GM23338 (cell line): Measurements from ENCODE around the gene C3orf80. TPM values are rescaled to one million over a fixed set of nuclear protein-coding genes. Genes with fewer than 3 reads are reported as not detected.
"Not testable (repeated sequence)": the region's sequence is repeated elsewhere in the genome, so short reads cannot be mapped to it uniquely, and the experiment has no call there.

Source experiments
- ATAC-seq: fragments of 200-7000 bp; cut with Tn5 transposase; 3 replicates; pipeline ENCODE4 v1.9.1; 2020
- DNase-seq: peaks from one replicate; pipeline ENCODE4 v3.0.0-alpha.2; 2015; ENCODE audit warnings: low spot score
- H2AFZ ChIP-seq: fragments of 200-600 bp; sonication (generic); 2 replicates; pipeline ENCODE4 v1.8.0; 2016; ENCODE audit warnings: antibody characterized with exemption, mild to moderate bottlenecking, moderate library complexity
- H3F3A ChIP-seq: fragments of 200-600 bp; sonication (generic); replicated peaks from 2 replicates; pipeline ENCODE4 v1.8.0; 2017; ENCODE audit warnings: antibody characterized with exemption, mixed run types, low read depth
- H3K27ac ChIP-seq: fragments of 200-600 bp; sonication (generic); 2 replicates; pipeline ENCODE4 v1.6.1; 2016; ENCODE audit warnings: low read depth
- H3K27me3 ChIP-seq: fragments of 200-600 bp; sonication (generic); 2 replicates; pipeline ENCODE4 v1.8.0; 2016; ENCODE audit warnings: mild to moderate bottlenecking, mixed run types, moderate library complexity; ENCODE audit not compliant: insufficient read depth
- H3K36me3 ChIP-seq: fragments of 200-600 bp; sonication (generic); 2 replicates; pipeline ENCODE4 v1.8.0; 2016; ENCODE audit warnings: mild to moderate bottlenecking; ENCODE audit not compliant: insufficient read depth
- H3K4me1 ChIP-seq: fragments of 200-600 bp; sonication (generic); 2 replicates; pipeline ENCODE4 v1.8.0; 2016; ENCODE audit warnings: mild to moderate bottlenecking, moderate library complexity; ENCODE audit not compliant: insufficient read depth
- H3K4me2 ChIP-seq: fragments of 200-600 bp; sonication (generic); 2 replicates; pipeline ENCODE4 v1.7.1; 2017; ENCODE audit warnings: mixed run types
- H3K4me3 ChIP-seq: fragments of 200-600 bp; sonication (generic); 2 replicates; pipeline ENCODE4 v1.6.1; 2016; ENCODE audit warnings: mixed run types
- H3K79me2 ChIP-seq: fragments of 200-600 bp; sonication (generic); replicated peaks from 2 replicates; pipeline ENCODE4 v1.8.0; 2017; ENCODE audit warnings: mild to moderate bottlenecking; ENCODE audit not compliant: insufficient read depth
- H3K9me2 ChIP-seq: fragments of 200-600 bp; sonication (generic); 2 replicates; pipeline ENCODE4 v1.8.0; 2017; ENCODE audit not compliant: insufficient read depth
- H4K20me1 ChIP-seq: fragments of 200-600 bp; sonication (generic); replicated peaks from 2 replicates; pipeline ENCODE4 v1.8.0; 2017; ENCODE audit warnings: mild to moderate bottlenecking; ENCODE audit not compliant: insufficient read depth
- H3K27ac Mint-ChIP-seq: 2 replicates; pipeline ENCODE4 v1.8.0; 2020; ENCODE audit warnings: inconsistent platforms, mild to moderate bottlenecking, moderate library complexity, mixed read lengths
- H3K27me3 Mint-ChIP-seq: 3 replicates; pipeline ENCODE4 v1.8.0; 2022; ENCODE audit warnings: low read depth, mild to moderate bottlenecking, moderate library complexity, mixed read lengths, inconsistent platforms; ENCODE audit not compliant: insufficient read depth, poor library complexity
- H3K36me3 Mint-ChIP-seq: 3 replicates; pipeline ENCODE4 v1.8.0; 2021; ENCODE audit warnings: low read depth, mild to moderate bottlenecking, inconsistent platforms, moderate library complexity, mixed read lengths
- H3K4me1 Mint-ChIP-seq: 3 replicates; pipeline ENCODE4 v1.8.0; 2020; ENCODE audit warnings: mild to moderate bottlenecking, inconsistent platforms, mixed read lengths
- H3K4me3 Mint-ChIP-seq: 3 replicates; pipeline ENCODE4 v1.8.0; 2021; ENCODE audit warnings: moderate library complexity, mild to moderate bottlenecking, inconsistent platforms, mixed read lengths
- H3K9me3 Mint-ChIP-seq: 3 replicates; pipeline ENCODE4 v1.8.0; 2020; ENCODE audit warnings: moderate library complexity, mild to moderate bottlenecking, inconsistent platforms, mixed read lengths
- CTCF ChIP-seq, 2 experiments: fragments of 200-600 bp in 1 of 2; sonication (generic) in 1 of 2; conservative IDR thresholded peaks; 2 replicates each; pipeline versions ENCODE4 v1.5.1 to v1.6.1; 2016 to 2017; ENCODE audit warnings: antibody characterized with exemption in 2 of 2, low read depth in 2 of 2, mild to moderate bottlenecking in 2 of 2, moderate library complexity in 1 of 2
- EZH2 ChIP-seq: fragments of 200-600 bp; sonication (generic); IDR thresholded peaks from one replicate; pipeline ENCODE4 v1.8.0; 2017; ENCODE audit warnings: antibody characterized with exemption, mild to moderate bottlenecking, low read depth; ENCODE audit not compliant: unreplicated experiment
- EZH2phosphoT487 ChIP-seq: fragments of 200-600 bp; sonication (generic); IDR thresholded peaks from one replicate; pipeline ENCODE4 v1.8.1; 2018; ENCODE audit warnings: antibody characterized with exemption; ENCODE audit not compliant: unreplicated experiment
- JUNB ChIP-seq: IDR thresholded peaks from one replicate; pipeline ENCODE4 v1.6.1; 2016; ENCODE audit warnings: antibody characterized with exemption; ENCODE audit not compliant: unreplicated experiment
- NANOG ChIP-seq: IDR thresholded peaks from 2 replicates; pipeline ENCODE4 v1.6.1; 2016; ENCODE audit warnings: antibody characterized with exemption, borderline replicate concordance
- POLR2AphosphoS5 ChIP-seq: IDR thresholded peaks from 2 replicates; pipeline ENCODE4 v1.6.1; 2016; ENCODE audit warnings: antibody characterized with exemption, low read depth
- REST ChIP-seq: IDR thresholded peaks from one replicate; pipeline ENCODE4 v1.6.1; 2018; ENCODE audit warnings: antibody characterized with exemption; ENCODE audit not compliant: unreplicated experiment
- ZNF462 ChIP-seq: fragments of 250-450 bp; sonication (Bioruptor Pico); IDR thresholded peaks from 2 replicates; pipeline ENCODE4 v1.5.0; 2020; ENCODE audit warnings: mild to moderate bottlenecking, moderate library complexity
- polyA plus RNA-seq: library from polyadenylated mRNA; unstranded; fragments of >200 nt; fragmentation: Nextera tagmentation; extraction: Ambion mirVana; gene quantifications from 2 replicates; pipeline ENCODE4 v1.2.1, GENCODE V29; 2016
- total RNA-seq: library from RNA; depleted of rRNA; stranded (reverse); fragments of >200 nt; shearing (Covaris generic); gene quantifications from 2 replicates; pipeline ENCODE4 v1.2.3, GENCODE V29; 2014

C3orf80 gene
- total and polyA plus RNA-seq, 2 experiments from 2014 or later, result 0.57 to 3.0 TPM

- Histone ChIP-seq H3K4me1 (no peaks in the 10 kb centered on the region), H3K4me2 (no peak overlapping the region), H4K20me1 (no peaks in the 10 kb centered on the region), H3K36me3 (no peaks in the 10 kb centered on the region), H3K79me2 (no peaks in the 10 kb centered on the region), H3F3A (no peaks in the 10 kb centered on the region), H3K4me3 (no peak overlapping the region), H3K27ac (no peak overlapping the region), H2AFZ (no peak overlapping the region), H3K9me2 (no peaks in the 10 kb centered on the region), H3K27me3 (no peaks in the 10 kb centered on the region)
- Mint-ChIP-seq H3K27me3 (no peaks in the 10 kb centered on the region), H3K27ac (no peak overlapping the region), H3K36me3 (no peaks in the 10 kb centered on the region), H3K9me3 (peaks cover 2% of the 10 kb centered on the region; the same call in 1 of the 3 replicates), H3K4me3 (no peak overlapping the region), H3K4me1 (no peaks in the 10 kb centered on the region)
- DNase-seq, result no peak
- no peak for ATAC-seq
- TF ChIP-seq EZH2 (no peak), POLR2AphosphoS5 (no peak), REST (no peak), NANOG (no peak), ZNF462 (CRISPR knock-in tag) (no peak), EZH2phosphoT487 (no peak), CTCF (conservative IDR thresholded peaks at IDR 0.05; ENCODE audit: low read depth in 2 of 2) (no peak), JUNB (no peak)
Measured at GRCh38 chr3:160200353-160200752, 24.9 kb upstream of the C3orf80 start.

- H3K36me3 Mint-ChIP-seq, H3K27ac ChIP-seq, H3K4me3 ChIP-seq, H3K79me2 ChIP-seq, H3F3A ChIP-seq, H3K27me3 Mint-ChIP-seq, H3K9me2 ChIP-seq, H3K4me1 ChIP-seq, H3K9me3 Mint-ChIP-seq, H3K4me1 Mint-ChIP-seq, H4K20me1 ChIP-seq, H3K27me3 ChIP-seq, H3K36me3 ChIP-seq, DNase-seq, H3K4me3 Mint-ChIP-seq, H2AFZ ChIP-seq, H3K4me2 ChIP-seq, ATAC-seq, H3K27ac Mint-ChIP-seq: not testable (repeated sequence)
Measured at GRCh38 chr3:160204396-160205011, 20.7 kb upstream of the C3orf80 start.
